Stomach (tissue), 4 donors: ENCODE measurements around the gene PRKCE.

Source experiments
- EP300 ChIP-seq: sonication (generic); formaldehyde crosslinking; IDR thresholded peaks from one replicate; pipeline ENCODE4 v1.6.1; 2017; ENCODE audit warnings: antibody characterized with exemption
- POLR2AphosphoS5 ChIP-seq, 3 donors: sonication (generic); formaldehyde crosslinking; IDR thresholded peaks; one replicate each; pipeline ENCODE4 v1.6.1; 2016; ENCODE audit warnings: antibody characterized with exemption in 3 of 3
- TF ChIP-seq, protein P1 (sequence below), 7 experiments: fragments of 450-650 bp in 4 of 7; fragments of 200-600 bp in 3 of 7; sonication (generic) in 3 of 7; IDR thresholded peaks; one replicate each; pipeline ENCODE4 v1.5.1; 2016 to 2019; ENCODE audit warnings: antibody characterized with exemption in 7 of 7, control low read depth in 2 of 7, mild to moderate bottlenecking in 1 of 7

- TF ChIP-seq POLR2AphosphoS5 (IDR thresholded peaks at IDR 0.05) (no peak), EP300 (no peak)
- TF ChIP-seq, protein P1, sequence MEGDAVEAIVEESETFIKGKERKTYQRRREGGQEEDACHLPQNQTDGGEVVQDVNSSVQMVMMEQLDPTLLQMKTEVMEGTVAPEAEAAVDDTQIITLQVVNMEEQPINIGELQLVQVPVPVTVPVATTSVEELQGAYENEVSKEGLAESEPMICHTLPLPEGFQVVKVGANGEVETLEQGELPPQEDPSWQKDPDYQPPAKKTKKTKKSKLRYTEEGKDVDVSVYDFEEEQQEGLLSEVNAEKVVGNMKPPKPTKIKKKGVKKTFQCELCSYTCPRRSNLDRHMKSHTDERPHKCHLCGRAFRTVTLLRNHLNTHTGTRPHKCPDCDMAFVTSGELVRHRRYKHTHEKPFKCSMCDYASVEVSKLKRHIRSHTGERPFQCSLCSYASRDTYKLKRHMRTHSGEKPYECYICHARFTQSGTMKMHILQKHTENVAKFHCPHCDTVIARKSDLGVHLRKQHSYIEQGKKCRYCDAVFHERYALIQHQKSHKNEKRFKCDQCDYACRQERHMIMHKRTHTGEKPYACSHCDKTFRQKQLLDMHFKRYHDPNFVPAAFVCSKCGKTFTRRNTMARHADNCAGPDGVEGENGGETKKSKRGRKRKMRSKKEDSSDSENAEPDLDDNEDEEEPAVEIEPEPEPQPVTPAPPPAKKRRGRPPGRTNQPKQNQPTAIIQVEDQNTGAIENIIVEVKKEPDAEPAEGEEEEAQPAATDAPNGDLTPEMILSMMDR (IDR thresholded peaks at IDR 0.05) = no peak
Observed at GRCh38 chr2:45711224-45711623, 59.7 kb downstream of the PRKCE start.
